Measurements from ENCODE around the gene ACVR1B. TPM values are rescaled to one million over a fixed set of nuclear protein-coding genes. Genes with fewer than 3 reads are reported as not detected.

The ACVR1B gene
- total and polyA plus RNA-seq, 5 donors, result 14.6 to 19.4 (median 15.9) TPM

GRCh38 chr12:51959211-51959610, 7.7 kb downstream of the ACVR1B start:
- no peak overlapping the region for H3K27ac ChIP-seq (ENCODE audit: low read length)
- peaks cover 11% of the 10 kb centered on the region for H3K4me1 ChIP-seq (ENCODE audit: control insufficient read depth, insufficient read depth, low read length)

GRCh38 chr12:51959921-51960320, 8.4 kb downstream of the ACVR1B start:
- no peaks in the 10 kb centered on the region for H3K27me3 ChIP-seq (ENCODE audit: control insufficient read depth, insufficient read depth)
- H3K27ac ChIP-seq (ENCODE audit: low read length), result no peak overlapping the region
- DNase-seq, result no peak
- 97% methylated on average over 4 of the region's 4 CpGs for WGBS
- H3K4me1 ChIP-seq (ENCODE audit: control insufficient read depth, insufficient read depth, low read length), result peaks cover 9% of the 10 kb centered on the region
- no peaks in the 10 kb centered on the region for H3K9me3 ChIP-seq (ENCODE audit: control insufficient read depth, low read length)
- no peak for ATAC-seq
- intact Hi-C loops (cut with DNase I), result no loop called here
- H3K4me3 ChIP-seq (ENCODE audit: low read length), result no peak overlapping the region

More at GRCh38 chr12:51959211-51959610, 7.7 kb downstream of the ACVR1B start:
- DNase-seq, result no peak
- Histone ChIP-seq H3K4me3 (ENCODE audit: low read length) (no peak overlapping the region), H3K27me3 (ENCODE audit: control insufficient read depth, insufficient read depth) (no peaks in the 10 kb centered on the region), H3K9me3 (ENCODE audit: control insufficient read depth, low read length) (no peaks in the 10 kb centered on the region)
- intact Hi-C loops (cut with DNase I), result no loop called here
- ATAC-seq, result peak in 1 of 2 donors; percentile 27
- WGBS, result 51% methylated on average over 3 of the region's 3 CpGs

GRCh38 chr12:51960488-51960887, 9.0 kb downstream of the ACVR1B start:
- WGBS, result 87% methylated on average over 1 of the region's 1 CpG
- DNase-seq (no peak), ATAC-seq (no peak)
- no peaks in the 10 kb centered on the region for H3K27me3 ChIP-seq (ENCODE audit: control insufficient read depth, insufficient read depth)
- H3K4me1 ChIP-seq (ENCODE audit: control insufficient read depth, insufficient read depth, low read length), result peaks cover 5% of the 10 kb centered on the region
- no peak overlapping the region for H3K27ac ChIP-seq (ENCODE audit: low read length)
- intact Hi-C loops (cut with DNase I), result no loop called here
- no peaks in the 10 kb centered on the region for H3K9me3 ChIP-seq (ENCODE audit: control insufficient read depth, low read length)
- H3K4me3 ChIP-seq (ENCODE audit: low read length), result no peak overlapping the region

- DNase-seq, result no peak
- no peaks in the 10 kb centered on the region for H3K27me3 ChIP-seq (ENCODE audit: control insufficient read depth, insufficient read depth)
- H3K4me1 ChIP-seq (ENCODE audit: control insufficient read depth, insufficient read depth, low read length), result peaks cover 5% of the 10 kb centered on the region
- WGBS, result 96% methylated on average over 6 of the region's 6 CpGs
- intact Hi-C loops (cut with DNase I), result no loop called here
- no peak overlapping the region for H3K4me3 ChIP-seq (ENCODE audit: low read length)
- no peaks in the 10 kb centered on the region for H3K9me3 ChIP-seq (ENCODE audit: control insufficient read depth, low read length)
- no peak for ATAC-seq
- H3K27ac ChIP-seq (ENCODE audit: low read length), result no peak overlapping the region
Observed at GRCh38 chr12:51960890-51961289, 9.4 kb downstream of the ACVR1B start.

- H3K27ac ChIP-seq (ENCODE audit: low read length), result no peak overlapping the region
- ATAC-seq, result no peak
- no peak for DNase-seq
- intact Hi-C loops (cut with DNase I), result no loop called here
- peaks cover 5% of the 10 kb centered on the region for H3K4me1 ChIP-seq (ENCODE audit: control insufficient read depth, insufficient read depth, low read length)
- no peaks in the 10 kb centered on the region for H3K27me3 ChIP-seq (ENCODE audit: control insufficient read depth, insufficient read depth)
- WGBS, result 30% methylated on average over 1 of the region's 1 CpG
- H3K9me3 ChIP-seq (ENCODE audit: control insufficient read depth, low read length), result no peaks in the 10 kb centered on the region
- no peak overlapping the region for H3K4me3 ChIP-seq (ENCODE audit: low read length)
Observed at GRCh38 chr12:51961834-51962233, 10.3 kb downstream of the ACVR1B start.

GRCh38 chr12:51962737-51963136, 11.2 kb downstream of the ACVR1B start:
- Histone ChIP-seq H3K4me3 (ENCODE audit: low read length) (no peak overlapping the region), H3K4me1 (ENCODE audit: control insufficient read depth, insufficient read depth, low read length) (peaks cover 5% of the 10 kb centered on the region), H3K27ac (ENCODE audit: low read length) (no peak overlapping the region), H3K27me3 (ENCODE audit: control insufficient read depth, insufficient read depth) (no peaks in the 10 kb centered on the region), H3K9me3 (ENCODE audit: control insufficient read depth, low read length) (no peaks in the 10 kb centered on the region)
- DNase-seq, result no peak
- WGBS, result 53% methylated on average over 3 of the region's 3 CpGs
- intact Hi-C loops (cut with DNase I), result no loop called here
- ATAC-seq, result no peak

GRCh38 chr12:51963477-51963876, 12.0 kb downstream of the ACVR1B start:
- intact Hi-C loops (cut with DNase I), result no loop called here
- no peak for ATAC-seq

GRCh38 chr12:51969643-51970042, 18.1 kb downstream of the ACVR1B start:
- no peak for DNase-seq
- intact Hi-C loops (cut with DNase I), result no loop called here
- ATAC-seq, result no peak
- WGBS, result 98% methylated on average over 2 of the region's 2 CpGs
- H3K4me3 ChIP-seq (ENCODE audit: low read length), result no peak overlapping the region
- H3K9me3 ChIP-seq (ENCODE audit: control insufficient read depth, low read length), result no peaks in the 10 kb centered on the region
- H3K27ac ChIP-seq (ENCODE audit: low read length), result no peak overlapping the region
- H3K27me3 ChIP-seq (ENCODE audit: control insufficient read depth, insufficient read depth), result no peaks in the 10 kb centered on the region
- H3K4me1 ChIP-seq (ENCODE audit: control insufficient read depth, insufficient read depth, low read length), result peaks cover 12% of the 10 kb centered on the region

More at GRCh38 chr12:51963477-51963876, 12.0 kb downstream of the ACVR1B start:
- Histone ChIP-seq H3K4me1 (ENCODE audit: control insufficient read depth, insufficient read depth, low read length) (peaks cover 5% of the 10 kb centered on the region), H3K27ac (ENCODE audit: low read length) (no peak overlapping the region), H3K4me3 (ENCODE audit: low read length) (no peak overlapping the region), H3K27me3 (ENCODE audit: control insufficient read depth, insufficient read depth) (no peaks in the 10 kb centered on the region), H3K9me3 (ENCODE audit: control insufficient read depth, low read length) (no peaks in the 10 kb centered on the region)
- no peak for DNase-seq
- WGBS, result 97% methylated on average over 4 of the region's 4 CpGs

GRCh38 chr12:51970904-51971646, 19.6 kb downstream of the ACVR1B start:
- intact Hi-C loops (cut with DNase I), result no loop called here
- WGBS, result 83% methylated on average over 13 of the region's 13 CpGs
- no peak overlapping the region for H3K27ac ChIP-seq (ENCODE audit: low read length)
- no peaks in the 10 kb centered on the region for H3K9me3 ChIP-seq (ENCODE audit: control insufficient read depth, low read length)
- DNase-seq (no peak), ATAC-seq (no peak)
- peaks cover 12% of the 10 kb centered on the region for H3K4me1 ChIP-seq (ENCODE audit: control insufficient read depth, insufficient read depth, low read length)
- H3K4me3 ChIP-seq (ENCODE audit: low read length), result no peak overlapping the region
- no peaks in the 10 kb centered on the region for H3K27me3 ChIP-seq (ENCODE audit: control insufficient read depth, insufficient read depth)

GRCh38 chr12:51971679-51972421, 20.4 kb downstream of the ACVR1B start:
- Histone ChIP-seq H3K4me3 (ENCODE audit: low read length) (no peak overlapping the region), H3K27ac (ENCODE audit: low read length) (no peak overlapping the region), H3K27me3 (ENCODE audit: control insufficient read depth, insufficient read depth) (no peaks in the 10 kb centered on the region), H3K4me1 (ENCODE audit: control insufficient read depth, insufficient read depth, low read length) (peaks cover 12% of the 10 kb centered on the region), H3K9me3 (ENCODE audit: control insufficient read depth, low read length) (no peaks in the 10 kb centered on the region)
- intact Hi-C loops (cut with DNase I), result no loop called here
- no peak for ATAC-seq
- DNase-seq, result no peak
- 65% methylated on average over 4 of the region's 4 CpGs for WGBS

GRCh38 chr12:51972422-51972812, 20.9 kb downstream of the ACVR1B start:
- H3K4me3 ChIP-seq (ENCODE audit: low read length), result no peak overlapping the region
- H3K27ac ChIP-seq (ENCODE audit: low read length), result peak overlapping the region; percentile 8
- intact Hi-C loops (cut with DNase I), result no loop called here
- WGBS, result 71% methylated on average over 5 of the region's 5 CpGs
- H3K9me3 ChIP-seq (ENCODE audit: control insufficient read depth, low read length), result no peaks in the 10 kb centered on the region
- H3K27me3 ChIP-seq (ENCODE audit: control insufficient read depth, insufficient read depth), result no peaks in the 10 kb centered on the region
- H3K4me1 ChIP-seq (ENCODE audit: control insufficient read depth, insufficient read depth, low read length), result peaks cover 12% of the 10 kb centered on the region
- ATAC-seq (peak in 1 of 2 donors; percentile 3), DNase-seq (no peak)
